ENCODE data around the gene KIF7. TPM values are rescaled to one million over a fixed set of nuclear protein-coding genes. Genes with fewer than 3 reads are reported as not detected.

Gene KIF7
- 1 to 10 TPM; 2.2 to 6.6 (median 5.6) TPM for total RNA-seq
- 1 to 10 TPM; 1.6 to 8.2 (median 5.0) TPM for polyA plus RNA-seq
- long read RNA-seq, donor 1: 0 reads
- long read RNA-seq, donor 2: 0 reads
- long read RNA-seq, donor 3: 0 reads
- long read RNA-seq, donor 4: 0 reads
- long read RNA-seq, donor 5, full-length matches to known transcripts: 4 of 17 reads
- long read RNA-seq, donor 5, partial matches to known transcripts: 2 of 17 reads
- long read RNA-seq, donor 5, other reads (novel, unspliced or antisense): 11 of 17 reads
- long read RNA-seq, donor 6, partial matches to known transcripts: 0 of 3 reads
- long read RNA-seq, donor 6, other reads (novel, unspliced or antisense): 3 of 3 reads
- long read RNA-seq, donor 7: 0 reads
- long read RNA-seq, donor 8: 0 reads
- long read RNA-seq, donor 9: 0 reads
- long read RNA-seq, donor 10: 0 reads

GRCh38 chr15:89654847-89655805 is at the start of gene KIF7:
Gene KIF7 (minus strand): TSS chr15:89655467. CDS start chr15:89652930, 2,537 bp downstream.
- intact Hi-C loops (cut with DNase I): no loop called here
- Histone ChIP-seq H3K27me3 (no peaks in the 10 kb centered on the region), H3K36me3 (replicated peaks in 1 of 2) (no peaks in the 10 kb centered on the region), H3K27ac (peak within 1 kb of the TSS in 2 of 5 donors; percentile 38 to 60), H3K4me3 (peak within 1 kb of the TSS in 2 of 4 donors; percentile 24 to 82), H3K4me1 (replicated peaks in 1 of 2) (peaks cover 6 to 9% of the 10 kb centered on the region in 2 donors), H3K9me3 (replicated peaks in 1 of 3) (no peaks in the 10 kb centered on the region)
- no peak for TF ChIP-seq POLR2A (IDR thresholded peaks at IDR 0.05)
- no peak for TF ChIP-seq CTCF (IDR thresholded peaks at IDR 0.05)
- no peak for DNase-seq
- WGBS, 4 donors: 1 to 16% (median 7%) methylated on average over 9 to 87 of the region's 87 CpGs

- no peaks in the 10 kb centered on the region for H3K9me3 ChIP-seq (replicated peaks in 1 of 3)
- H3K27ac ChIP-seq: no peak overlapping the region
- H3K27me3 ChIP-seq: no peaks in the 10 kb centered on the region
- no peak overlapping the region for H3K4me3 ChIP-seq
- no peak for TF ChIP-seq POLR2A (IDR thresholded peaks at IDR 0.05)
- TF ChIP-seq CTCF (IDR thresholded peaks at IDR 0.05): no peak
- H3K4me1 ChIP-seq (replicated peaks in 1 of 2): no peaks in the 10 kb centered on the region
- no peak for DNase-seq
- no peaks in the 10 kb centered on the region for H3K36me3 ChIP-seq (replicated peaks in 1 of 2)
- intact Hi-C loops (cut with DNase I): no loop called here
Observed at GRCh38 chr15:89704411-89704810, 49.1 kb upstream of the KIF7 start.

GRCh38 chr15:89695198-89695597 is 39.9 kb upstream of the KIF7 start:
- no peak for DNase-seq
- WGBS, 4 donors: 80 to 92% (median 84%) methylated on average over 1 of the region's 1 CpG
- Histone ChIP-seq H3K9me3 (replicated peaks in 1 of 3) (no peaks in the 10 kb centered on the region), H3K4me1 (replicated peaks in 1 of 2) (no peaks in the 10 kb centered on the region), H3K36me3 (replicated peaks in 1 of 2) (no peaks in the 10 kb centered on the region), H3K4me3 (no peak overlapping the region), H3K27ac (no peak overlapping the region), H3K27me3 (no peaks in the 10 kb centered on the region)
- intact Hi-C loops (cut with DNase I): no loop called here
- TF ChIP-seq CTCF (IDR thresholded peaks at IDR 0.05) (no peak), POLR2A (IDR thresholded peaks at IDR 0.05) (no peak)

- H3K4me3 ChIP-seq: no peak overlapping the region
- TF ChIP-seq CTCF (IDR thresholded peaks at IDR 0.05) (no peak), POLR2A (IDR thresholded peaks at IDR 0.05) (no peak)
Observed at GRCh38 chr15:89693696-89694095, 38.4 kb upstream of the KIF7 start.

More at GRCh38 chr15:89693696-89694095, 38.4 kb upstream of the KIF7 start:
- DNase-seq: no peak
- Histone ChIP-seq H3K4me1 (replicated peaks in 1 of 2) (peaks cover 0 to 14% of the 10 kb centered on the region in 2 donors), H3K27ac (no peak overlapping the region), H3K36me3 (replicated peaks in 1 of 2) (no peaks in the 10 kb centered on the region), H3K27me3 (no peaks in the 10 kb centered on the region), H3K9me3 (replicated peaks in 1 of 3) (no peaks in the 10 kb centered on the region)
- intact Hi-C loops (cut with DNase I): loop anchor here in 1 of 2 donors (5.0 kb wide), 1 partner anchor 46 kb away; no protein-coding TSS in a partner anchor
- WGBS, 4 donors: 64 to 79% (median 75%) methylated on average over 1 of the region's 1 CpG

All from adrenal gland (tissue), 19 donors.